Kidney epithelial cell (primary cell): ENCODE measurements around the gene SPNS2. TPM values are rescaled to one million over a fixed set of nuclear protein-coding genes. Genes with fewer than 3 reads are reported as not detected.

ENCODE experiments used
- DNase-seq: peaks from one replicate; pipeline ENCODE4 v3.0.0-alpha.2; 2010; ENCODE audit warnings: low read depth
- H3K27me3 ChIP-seq: 2 replicates; pipeline ENCODE4 v1.6.0; 2011; ENCODE audit warnings: low read length; ENCODE audit not compliant: control insufficient read depth, insufficient read depth
- H3K36me3 ChIP-seq: 2 replicates; pipeline ENCODE4 v1.5.1; 2011; ENCODE audit warnings: low read length; ENCODE audit not compliant: control insufficient read depth, insufficient read depth
- H3K4me3 ChIP-seq: 2 replicates; pipeline ENCODE4 v1.5.1; 2011; ENCODE audit warnings: low read depth, mild to moderate bottlenecking, control low read depth, low read length
- total RNA-seq: library from RNA; depleted of rRNA; stranded (reverse); fragments of >200 nt; gene quantifications from 2 replicates; pipeline ENCODE4 v1.2.3, GENCODE V29; 2015
- TF ChIP-seq, protein P1 (sequence below): IDR thresholded peaks from 2 replicates; pipeline ENCODE4 v1.5.1; 2011; ENCODE audit warnings: mild to moderate bottlenecking, moderate library complexity, low read length, control low read depth, inconsistent platforms; ENCODE audit not compliant: insufficient read depth, poor library complexity, severe bottlenecking

The SPNS2 gene
- total RNA-seq, 1 donor from 2014 or later = 47.3 TPM

DNA sequence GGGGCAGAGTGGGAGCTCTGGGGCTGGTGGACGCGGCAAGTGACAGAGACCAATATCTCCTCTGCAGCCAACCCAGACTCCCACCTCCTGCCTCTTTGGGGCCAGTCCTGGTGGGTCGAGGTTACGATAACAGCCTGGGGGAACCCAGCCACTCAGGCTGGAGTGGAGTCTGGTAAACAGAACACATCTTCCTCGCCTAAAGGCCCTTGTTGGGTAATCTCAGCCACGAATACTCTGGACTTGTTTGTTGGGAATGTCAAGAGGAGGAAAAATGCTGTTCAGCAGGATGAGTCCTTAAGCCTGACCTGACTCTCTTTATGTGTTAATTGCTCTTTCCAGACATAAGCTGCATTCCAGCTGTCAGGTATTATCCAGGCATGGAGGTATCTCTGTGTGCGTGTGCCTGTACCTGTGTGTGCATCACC, 8.0 kb upstream of the SPNS2 start:
- TF ChIP-seq, protein P1, sequence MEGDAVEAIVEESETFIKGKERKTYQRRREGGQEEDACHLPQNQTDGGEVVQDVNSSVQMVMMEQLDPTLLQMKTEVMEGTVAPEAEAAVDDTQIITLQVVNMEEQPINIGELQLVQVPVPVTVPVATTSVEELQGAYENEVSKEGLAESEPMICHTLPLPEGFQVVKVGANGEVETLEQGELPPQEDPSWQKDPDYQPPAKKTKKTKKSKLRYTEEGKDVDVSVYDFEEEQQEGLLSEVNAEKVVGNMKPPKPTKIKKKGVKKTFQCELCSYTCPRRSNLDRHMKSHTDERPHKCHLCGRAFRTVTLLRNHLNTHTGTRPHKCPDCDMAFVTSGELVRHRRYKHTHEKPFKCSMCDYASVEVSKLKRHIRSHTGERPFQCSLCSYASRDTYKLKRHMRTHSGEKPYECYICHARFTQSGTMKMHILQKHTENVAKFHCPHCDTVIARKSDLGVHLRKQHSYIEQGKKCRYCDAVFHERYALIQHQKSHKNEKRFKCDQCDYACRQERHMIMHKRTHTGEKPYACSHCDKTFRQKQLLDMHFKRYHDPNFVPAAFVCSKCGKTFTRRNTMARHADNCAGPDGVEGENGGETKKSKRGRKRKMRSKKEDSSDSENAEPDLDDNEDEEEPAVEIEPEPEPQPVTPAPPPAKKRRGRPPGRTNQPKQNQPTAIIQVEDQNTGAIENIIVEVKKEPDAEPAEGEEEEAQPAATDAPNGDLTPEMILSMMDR = no peak
- no peak for DNase-seq
- Histone ChIP-seq H3K36me3 (no peaks in the 10 kb centered on the region), H3K4me3 (no peak overlapping the region), H3K27me3 (no peaks in the 10 kb centered on the region)

DNA sequence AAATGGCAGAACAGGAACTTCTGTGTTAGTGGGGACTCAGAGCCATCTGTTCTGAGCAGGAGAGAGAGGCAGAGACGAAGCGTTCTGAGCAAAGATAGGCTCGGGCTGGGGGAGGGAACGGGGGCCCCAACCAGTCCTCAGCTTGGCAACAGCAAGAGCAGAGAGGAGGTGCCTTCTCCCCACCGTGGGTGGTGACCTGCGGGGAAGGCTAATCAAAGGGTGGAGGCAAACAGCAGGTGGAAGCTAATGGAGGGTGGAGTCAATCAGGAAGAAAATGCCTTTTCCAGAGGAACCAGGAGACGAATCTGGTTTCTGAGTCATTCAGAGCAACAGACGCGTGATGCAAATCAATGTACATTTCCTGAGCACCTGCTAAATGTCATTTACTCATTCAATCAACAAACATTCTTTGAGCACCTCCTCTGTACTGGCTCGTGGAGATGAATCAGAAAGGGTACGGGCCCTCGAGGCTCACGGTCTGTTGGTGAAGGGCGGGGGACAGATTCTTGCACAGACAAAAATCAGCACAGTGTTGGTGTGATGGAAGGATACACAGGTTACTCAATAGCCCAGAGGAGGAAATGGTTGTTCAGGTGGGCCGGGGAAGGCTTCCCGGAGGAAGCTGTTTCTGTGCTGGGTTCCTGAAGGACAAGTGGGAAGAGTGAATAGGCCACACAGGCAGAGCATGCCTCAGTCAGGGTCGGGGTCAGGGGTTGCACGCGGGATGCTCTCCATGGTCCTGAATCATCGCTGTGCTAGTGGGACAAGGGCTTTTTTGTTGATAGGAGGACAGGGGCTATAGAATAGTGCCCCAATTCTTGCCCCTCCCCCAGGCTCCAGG, 5.7 kb upstream of the SPNS2 start:
- Histone ChIP-seq H3K36me3 (no peaks in the 10 kb centered on the region), H3K4me3 (no peak overlapping the region), H3K27me3 (no peaks in the 10 kb centered on the region)
- TF ChIP-seq, protein P1 = no peak
- DNase-seq = peak; percentile 88

DNA sequence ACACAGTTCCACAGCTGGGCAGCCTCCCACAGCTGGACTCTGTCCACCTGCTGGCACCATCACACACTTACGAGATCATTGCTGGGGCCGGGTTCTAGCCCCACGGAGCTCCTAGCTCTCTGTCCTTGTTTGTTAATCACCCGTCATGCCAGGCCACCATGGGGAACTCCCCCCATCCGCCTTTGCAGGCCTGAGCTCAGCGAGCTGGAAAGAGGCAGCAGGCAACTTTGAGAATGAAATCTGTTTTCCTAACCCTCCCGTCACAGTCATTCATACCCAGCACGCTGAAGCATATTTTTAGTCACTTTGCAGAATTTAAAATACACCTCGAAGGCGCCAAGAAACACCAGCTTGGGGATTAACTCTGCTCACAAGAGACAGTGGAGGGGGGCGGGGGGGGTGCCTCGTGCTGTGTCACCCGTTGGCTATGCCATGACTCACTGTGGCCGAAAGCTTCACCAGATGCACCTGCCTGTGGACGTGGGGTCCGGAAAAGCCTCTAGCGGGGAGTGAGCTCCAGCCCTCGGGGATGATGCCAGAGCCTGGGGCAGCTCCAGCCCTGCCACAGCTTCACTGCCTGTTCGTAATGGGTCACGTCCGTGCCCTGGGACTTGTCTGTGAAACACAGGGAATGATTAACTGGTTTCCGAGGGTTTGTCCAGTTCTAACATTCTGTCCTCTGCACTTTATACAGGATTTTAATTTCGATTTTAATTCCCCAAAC, 1.4 kb upstream of the SPNS2 start:
- no peaks in the 10 kb centered on the region for H3K27me3 ChIP-seq
- peak overlapping the region; percentile 96 for H3K4me3 ChIP-seq
- H3K36me3 ChIP-seq = no peaks in the 10 kb centered on the region
- peak; percentile 90 for DNase-seq
- TF ChIP-seq, protein P1 = no peak

DNA sequence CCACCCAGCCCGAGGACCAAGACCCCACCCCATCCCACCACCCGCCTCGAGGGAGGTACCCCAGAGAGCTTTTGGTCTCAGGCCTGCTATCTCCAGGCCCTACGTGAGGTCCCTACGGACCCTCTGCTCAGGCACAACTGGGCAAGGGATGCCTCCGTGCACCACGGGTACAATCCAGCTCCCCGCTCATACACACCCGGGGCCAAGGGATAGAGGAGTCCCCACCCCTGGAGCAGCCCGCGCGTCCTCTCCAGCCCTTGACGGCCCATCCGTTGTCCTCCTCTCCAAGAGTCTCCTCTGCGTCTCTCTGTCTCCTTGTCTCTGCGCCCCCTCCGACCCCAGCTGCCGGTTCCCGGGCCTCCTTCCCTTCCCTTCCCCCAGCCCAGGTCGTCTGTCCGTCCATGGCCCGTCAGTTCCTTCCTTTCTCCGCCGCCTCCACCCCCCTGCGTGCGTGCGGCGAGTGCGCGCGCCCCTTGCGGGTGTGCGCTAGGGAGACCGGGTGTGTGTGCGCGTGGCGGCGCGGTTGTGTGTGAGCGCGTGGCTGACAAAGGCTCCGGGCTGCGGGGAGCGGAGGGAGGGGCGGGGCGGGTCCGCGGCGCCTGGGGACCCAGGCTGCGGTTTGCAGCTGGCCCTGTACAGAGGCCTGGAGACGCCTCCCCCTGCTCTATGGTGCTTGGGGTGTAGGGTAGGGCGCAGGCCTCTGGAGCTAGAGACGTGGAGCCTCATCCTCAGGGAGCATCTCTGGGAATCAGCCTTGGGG, 930 bp downstream of the SPNS2 start:
- H3K4me3 ChIP-seq = peak overlapping the region; percentile 96
- no peaks in the 10 kb centered on the region for H3K27me3 ChIP-seq

DNA sequence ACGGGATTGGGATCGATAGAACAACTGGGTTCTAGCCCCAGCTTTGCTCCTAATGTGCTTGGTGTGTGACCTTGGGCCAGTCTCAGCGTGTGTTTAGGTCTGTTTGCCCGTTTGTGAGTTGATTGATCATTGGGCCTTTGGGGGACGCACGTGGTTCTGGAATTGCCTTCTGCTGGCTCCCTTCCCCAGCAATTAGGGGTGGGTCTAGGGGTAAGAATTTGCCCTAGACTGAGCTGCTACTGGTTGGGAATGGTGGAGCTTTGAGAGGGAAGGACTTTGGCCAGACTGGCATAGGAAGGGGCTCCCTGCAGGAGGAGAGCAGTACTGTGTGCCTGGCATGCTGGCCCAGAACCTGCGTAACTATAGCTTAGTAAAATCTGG, 1.5 kb downstream of the SPNS2 start:
- TF ChIP-seq, protein P1 = peak; percentile 25
- no peak for DNase-seq
- Histone ChIP-seq H3K27me3 (no peaks in the 10 kb centered on the region), H3K36me3 (no peaks in the 10 kb centered on the region), H3K4me3 (peak overlapping the region; percentile 96)

More for the DNA sequence above, 930 bp downstream of the SPNS2 start:
- TF ChIP-seq, protein P1 = no peak
- no peak for DNase-seq
- no peaks in the 10 kb centered on the region for H3K36me3 ChIP-seq
